GM12892 (cell line): ENCODE data around the gene KTN1.

ENCODE experiments used
- POLR2A ChIP-seq: IDR thresholded peaks from 2 replicates; pipeline ENCODE4 v1.6.1; 2011; ENCODE audit warnings: low read depth, low read length, control low read depth
- TAF1 ChIP-seq: IDR thresholded peaks from 2 replicates; pipeline ENCODE4 v1.6.1; 2011; ENCODE audit warnings: low read depth, mild to moderate bottlenecking, control low read depth, low read length, borderline replicate concordance

- TF ChIP-seq TAF1, result no peak
- no peak for TF ChIP-seq POLR2A
Observed at GRCh38 chr14:55593698-55594097, 13.7 kb downstream of the KTN1 start.
